IMR-90 (cell line): Measurements from ENCODE around the gene APIP. TPM values are rescaled to one million over a fixed set of nuclear protein-coding genes. Genes with fewer than 3 reads are reported as not detected.

Experiments used
- POLR2A ChIP-seq: IDR thresholded peaks from 2 replicates; pipeline ENCODE4 v1.6.1; 2012; ENCODE audit warnings: mild to moderate bottlenecking, low read depth, low read length
- RAD21 ChIP-seq: IDR thresholded peaks from 2 replicates; pipeline ENCODE4 v1.6.1; 2012; ENCODE audit warnings: low read length, improper control_type of control experiment
- RFX5 ChIP-seq: IDR thresholded peaks from 2 replicates; pipeline ENCODE4 v1.8.0; 2012; ENCODE audit warnings: low read depth, mild to moderate bottlenecking, low read length, moderate library complexity
- polyA plus RNA-seq, 3 experiments: library from polyadenylated mRNA; depleted of rRNA; stranded (reverse); fragments of >200 nt; gene quantifications; 2 replicates each; pipeline ENCODE4 v1.2.3, GENCODE V29; 2012; ENCODE audit warnings: low replicate concordance in 1 of 3
- total RNA-seq: library from RNA; depleted of rRNA; stranded (reverse); fragments of >200 nt; gene quantifications from 2 replicates; pipeline ENCODE4 v1.2.3, GENCODE V29; 2012
- TF ChIP-seq, protein P1 (sequence below): conservative IDR thresholded peaks from 2 replicates; pipeline ENCODE4 v1.5.1; 2012; ENCODE audit warnings: mild to moderate bottlenecking, low read depth, low read length, improper control_type of control experiment

The APIP gene
- total and polyA plus RNA-seq, 2 of the 4 experiments (the other 2 are of a cell fraction), result 9.9 to 16.6 TPM

DNA sequence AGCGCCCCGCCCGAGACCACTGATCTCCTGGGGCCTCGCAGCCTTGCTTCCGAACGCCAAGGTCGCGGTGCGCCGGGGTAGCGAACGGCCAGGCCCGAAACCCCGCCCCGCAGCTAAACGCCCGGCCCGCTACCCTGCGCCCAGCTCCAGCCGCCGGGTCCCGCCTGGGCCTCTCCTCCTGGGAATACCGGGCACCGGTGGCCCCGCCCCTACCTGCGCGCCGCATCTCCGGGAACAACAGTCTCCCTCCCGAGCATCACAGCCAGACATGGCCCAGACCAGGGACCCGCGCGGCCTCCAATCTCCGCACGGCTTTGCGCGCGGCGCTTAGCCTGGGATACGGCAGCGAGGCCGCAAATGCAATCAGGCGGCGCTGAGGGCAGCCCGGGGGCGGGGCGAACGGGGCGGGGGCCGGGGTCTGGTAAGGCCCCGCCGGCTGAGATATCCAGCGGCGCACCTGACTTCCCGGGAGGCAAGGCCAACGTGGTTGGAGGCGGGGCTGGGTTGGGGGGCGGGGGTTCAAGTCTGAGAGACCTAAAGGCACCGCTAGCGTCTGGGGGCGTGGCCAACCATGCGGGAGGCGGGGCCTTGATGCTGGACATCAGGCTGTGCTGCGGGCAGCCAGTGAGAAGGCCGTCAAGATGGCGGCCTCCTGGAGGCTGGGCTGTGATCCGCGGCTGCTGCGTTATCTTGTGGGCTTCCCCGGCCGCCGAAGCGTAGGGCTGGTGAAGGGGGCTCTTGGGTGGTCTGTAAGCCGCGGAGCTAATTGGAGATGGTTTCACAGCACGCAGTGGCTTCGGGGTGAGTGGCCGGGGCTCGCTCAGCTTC is at the start of gene APIP, which contains the start of gene PDHX (continued):
- no peak for TF ChIP-seq RFX5
- peak; percentile 98 for TF ChIP-seq POLR2A
- TF ChIP-seq RAD21, result no peak
- TF ChIP-seq, protein P1, sequence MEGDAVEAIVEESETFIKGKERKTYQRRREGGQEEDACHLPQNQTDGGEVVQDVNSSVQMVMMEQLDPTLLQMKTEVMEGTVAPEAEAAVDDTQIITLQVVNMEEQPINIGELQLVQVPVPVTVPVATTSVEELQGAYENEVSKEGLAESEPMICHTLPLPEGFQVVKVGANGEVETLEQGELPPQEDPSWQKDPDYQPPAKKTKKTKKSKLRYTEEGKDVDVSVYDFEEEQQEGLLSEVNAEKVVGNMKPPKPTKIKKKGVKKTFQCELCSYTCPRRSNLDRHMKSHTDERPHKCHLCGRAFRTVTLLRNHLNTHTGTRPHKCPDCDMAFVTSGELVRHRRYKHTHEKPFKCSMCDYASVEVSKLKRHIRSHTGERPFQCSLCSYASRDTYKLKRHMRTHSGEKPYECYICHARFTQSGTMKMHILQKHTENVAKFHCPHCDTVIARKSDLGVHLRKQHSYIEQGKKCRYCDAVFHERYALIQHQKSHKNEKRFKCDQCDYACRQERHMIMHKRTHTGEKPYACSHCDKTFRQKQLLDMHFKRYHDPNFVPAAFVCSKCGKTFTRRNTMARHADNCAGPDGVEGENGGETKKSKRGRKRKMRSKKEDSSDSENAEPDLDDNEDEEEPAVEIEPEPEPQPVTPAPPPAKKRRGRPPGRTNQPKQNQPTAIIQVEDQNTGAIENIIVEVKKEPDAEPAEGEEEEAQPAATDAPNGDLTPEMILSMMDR, result no peak
